ENCODE results near the gene DOCK1. TPM values are rescaled to one million over a fixed set of nuclear protein-coding genes. Genes with fewer than 3 reads are reported as not detected.

DOCK1 gene
- total and polyA plus RNA-seq, 2 experiments from 2014 or later = 22.8 to 45.6 TPM

- no peak for DNase-seq
- in situ Hi-C loops (cut with MboI) = no loop called here
- 98% methylated on average over 4 of the region's 4 CpGs for WGBS, 2 experiments (ENCODE audit: low coverage in 1 of 2, low lambda C conversion rate in 2 of 2, missing lambda C conversion rate in 2 of 2)
- Histone ChIP-seq H3F3A (ENCODE audit: insufficient read depth) (0 out of 2 replicates have a peak, but pooled peaks cover 4% of the 10 kb centered on the region), H3K4me1 (ENCODE audit: insufficient read depth) (no peaks in the 10 kb centered on the region), H3K36me3 (ENCODE audit: low read depth) (no peaks in the 10 kb centered on the region), H3K79me2 (ENCODE audit: insufficient read depth) (peaks cover 97% of the 10 kb centered on the region), H3K9me3 (ENCODE audit: low read depth) (no peaks in the 10 kb centered on the region), H2AFZ (no peak overlapping the region), H3K9ac (no peak overlapping the region), H3K27ac (no peak overlapping the region), H4K20me1 (ENCODE audit: insufficient read depth) (peaks cover 8% of the 10 kb centered on the region; the same call in 1 of the 2 replicates), H3K27me3 (replicated peaks; ENCODE audit: insufficient read depth) (no peaks in the 10 kb centered on the region), H3K9me2 (ENCODE audit: insufficient read depth) (no peaks in the 10 kb centered on the region), H3K4me3 (no peak overlapping the region), H3K4me2 (ENCODE audit: unreplicated experiment) (no peak overlapping the region)
- TF ChIP-seq EZH2 (IDR thresholded peaks at IDR 0.05; ENCODE audit: insufficient read depth, poor library complexity, severe bottlenecking) (no peak), EZH2phosphoT487 (IDR thresholded peaks at IDR 0.05; ENCODE audit: insufficient read depth, low read depth) (no peak)
These were observed 43.9 kb downstream of the DOCK1 start for GRCh38 chr10:126949161-126949503.

- no peaks in the 10 kb centered on the region for H3K27me3 ChIP-seq (replicated peaks; ENCODE audit: insufficient read depth)
- no peaks in the 10 kb centered on the region for H3K9me3 ChIP-seq (ENCODE audit: low read depth)
- no peak overlapping the region for H3K4me2 ChIP-seq (ENCODE audit: unreplicated experiment)
- no peaks in the 10 kb centered on the region for H3K9me2 ChIP-seq (ENCODE audit: insufficient read depth)
- 94 to 96% methylated on average over 8 of the region's 8 CpGs for WGBS, 2 experiments (ENCODE audit: low coverage in 1 of 2, low lambda C conversion rate in 2 of 2, missing lambda C conversion rate in 2 of 2)
- DNase-seq = no peak
- no peaks in the 10 kb centered on the region for H3K4me1 ChIP-seq (ENCODE audit: insufficient read depth)
- H4K20me1 ChIP-seq (ENCODE audit: insufficient read depth) = peaks cover 8% of the 10 kb centered on the region; the same call in 1 of the 2 replicates
- H2AFZ ChIP-seq = no peak overlapping the region
- no peak overlapping the region for H3K27ac ChIP-seq
- H3K9ac ChIP-seq = no peak overlapping the region
- H3K4me3 ChIP-seq = no peak overlapping the region
- H3K79me2 ChIP-seq (ENCODE audit: insufficient read depth) = peaks cover 97% of the 10 kb centered on the region
- TF ChIP-seq EZH2phosphoT487 (IDR thresholded peaks at IDR 0.05; ENCODE audit: insufficient read depth, low read depth) (no peak), EZH2 (IDR thresholded peaks at IDR 0.05; ENCODE audit: insufficient read depth, poor library complexity, severe bottlenecking) (no peak)
- in situ Hi-C loops (cut with MboI) = no loop called here
- H3F3A ChIP-seq (ENCODE audit: insufficient read depth) = 0 out of 2 replicates have a peak, but pooled peaks cover 4% of the 10 kb centered on the region
- H3K36me3 ChIP-seq (ENCODE audit: low read depth) = no peaks in the 10 kb centered on the region
These were observed 45.3 kb downstream of the DOCK1 start for GRCh38 chr10:126950401-126951105.

- in situ Hi-C loops (cut with MboI) = no loop called here
- WGBS, 2 experiments (ENCODE audit: low coverage in 1 of 2, low lambda C conversion rate in 2 of 2, missing lambda C conversion rate in 2 of 2) = 99% methylated on average over 5 of the region's 5 CpGs
- H3K4me3 ChIP-seq = no peak overlapping the region
These were observed 48.7 kb downstream of the DOCK1 start for GRCh38 chr10:126953886-126954285.

GRCh38 chr10:126955396-126955795 lies 50.2 kb downstream of the DOCK1 start:
- no peak overlapping the region for H3K4me2 ChIP-seq (ENCODE audit: unreplicated experiment)
- no peaks in the 10 kb centered on the region for H3K9me3 ChIP-seq (ENCODE audit: low read depth)
- in situ Hi-C loops (cut with MboI) = no loop called here
- WGBS, 2 experiments (ENCODE audit: low coverage in 1 of 2, low lambda C conversion rate in 2 of 2, missing lambda C conversion rate in 2 of 2) = 69 to 76% methylated on average over 8 of the region's 8 CpGs
- no peak overlapping the region for H3K4me3 ChIP-seq
- no peak overlapping the region for H3K9ac ChIP-seq
- no peaks in the 10 kb centered on the region for H3K4me1 ChIP-seq (ENCODE audit: insufficient read depth)
- no peaks in the 10 kb centered on the region for H3K9me2 ChIP-seq (ENCODE audit: insufficient read depth)
- TF ChIP-seq EZH2phosphoT487 (IDR thresholded peaks at IDR 0.05; ENCODE audit: insufficient read depth, low read depth) (no peak), EZH2 (IDR thresholded peaks at IDR 0.05; ENCODE audit: insufficient read depth, poor library complexity, severe bottlenecking) (no peak)
- no peak overlapping the region for H2AFZ ChIP-seq
- no peaks in the 10 kb centered on the region for H3K36me3 ChIP-seq (ENCODE audit: low read depth)
- no peak overlapping the region for H3K27ac ChIP-seq
- no peaks in the 10 kb centered on the region for H3F3A ChIP-seq (ENCODE audit: insufficient read depth)
- no peaks in the 10 kb centered on the region for H3K27me3 ChIP-seq (replicated peaks; ENCODE audit: insufficient read depth)
- H4K20me1 ChIP-seq (ENCODE audit: insufficient read depth) = peaks cover 8% of the 10 kb centered on the region; the same call in 1 of the 2 replicates
- no peak for DNase-seq
- peaks cover 100% of the 10 kb centered on the region for H3K79me2 ChIP-seq (ENCODE audit: insufficient read depth)

More at GRCh38 chr10:126953886-126954285, 48.7 kb downstream of the DOCK1 start:
- DNase-seq = no peak
- Histone ChIP-seq H3F3A (ENCODE audit: insufficient read depth) (no peaks in the 10 kb centered on the region), H3K79me2 (ENCODE audit: insufficient read depth) (peaks cover 100% of the 10 kb centered on the region), H3K4me1 (ENCODE audit: insufficient read depth) (no peaks in the 10 kb centered on the region), H3K36me3 (ENCODE audit: low read depth) (no peaks in the 10 kb centered on the region), H3K9me3 (ENCODE audit: low read depth) (no peaks in the 10 kb centered on the region), H3K27me3 (replicated peaks; ENCODE audit: insufficient read depth) (no peaks in the 10 kb centered on the region), H2AFZ (no peak overlapping the region), H4K20me1 (ENCODE audit: insufficient read depth) (peaks cover 8% of the 10 kb centered on the region; the same call in 1 of the 2 replicates), H3K9me2 (ENCODE audit: insufficient read depth) (no peaks in the 10 kb centered on the region), H3K9ac (no peak overlapping the region), H3K27ac (no peak overlapping the region), H3K4me2 (ENCODE audit: unreplicated experiment) (no peak overlapping the region)
- no peak for TF ChIP-seq EZH2phosphoT487 (IDR thresholded peaks at IDR 0.05; ENCODE audit: insufficient read depth, low read depth)
- TF ChIP-seq EZH2 (IDR thresholded peaks at IDR 0.05; ENCODE audit: insufficient read depth, poor library complexity, severe bottlenecking) = no peak
